Immature natural killer cell (primary cell): ENCODE data around the gene HOXA9. TPM values are rescaled to one million over a fixed set of nuclear protein-coding genes. Genes with fewer than 3 reads are reported as not detected.
A peak's percentile ranks its signal among the peaks of the same experiment; 100 is the strongest.

ENCODE experiments used
- DNase-seq, 3 donors: peaks; one replicate each; pipeline ENCODE4 v3.0.0; 2022; ENCODE audit warnings: mixed read lengths in 1 of 3
- H3K27ac Mint-ChIP-seq, 6 donors: one replicate each; pipeline ENCODE4 v1.8.0; 2020; ENCODE audit warnings: mixed read lengths in 6 of 6, mild to moderate bottlenecking in 5 of 6, inconsistent platforms in 4 of 6, moderate library complexity in 3 of 6
- H3K27me3 Mint-ChIP-seq, 3 donors: one replicate each; pipeline ENCODE4 v1.8.0; 2020 to 2021; ENCODE audit warnings: low read depth in 3 of 3, mild to moderate bottlenecking in 3 of 3, mixed read lengths in 3 of 3, moderate library complexity in 3 of 3, inconsistent platforms in 1 of 3
- H3K36me3 Mint-ChIP-seq, 3 donors: one replicate each; pipeline ENCODE4 v1.8.0; 2020; ENCODE audit warnings: mixed read lengths in 3 of 3, inconsistent platforms in 2 of 3, mild to moderate bottlenecking in 2 of 3
- H3K4me1 Mint-ChIP-seq, 2 donors: one replicate each; pipeline ENCODE4 v1.8.0; 2020; ENCODE audit warnings: inconsistent platforms in 2 of 2, mild to moderate bottlenecking in 2 of 2, mixed read lengths in 2 of 2, moderate library complexity in 1 of 2
- H3K4me3 Mint-ChIP-seq, 5 donors: one replicate each; pipeline ENCODE4 v1.8.0; 2020; ENCODE audit warnings: mild to moderate bottlenecking in 5 of 5, mixed read lengths in 5 of 5, inconsistent platforms in 3 of 5, moderate library complexity in 3 of 5
- H3K9me3 Mint-ChIP-seq, 6 donors: one replicate each; pipeline ENCODE4 v1.8.0; 2020; ENCODE audit warnings: mild to moderate bottlenecking in 6 of 6, mixed read lengths in 6 of 6, inconsistent platforms in 4 of 6, moderate library complexity in 3 of 6
- polyA plus RNA-seq, 3 donors: library from polyadenylated mRNA; unstranded; fragments of 300-500 nt; fragmentation: Illumina TruSeq; gene quantifications; one replicate each; pipeline ENCODE4 v1.2.3, GENCODE V29; 2021

The HOXA9 gene
- polyA plus RNA-seq, 3 donors from 2014 or later: 1.6 to 3.1 (median 1.8) TPM

GRCh38 chr7:27198138-27198841 lies 33.0 kb upstream of the HOXA9 start:
- H3K4me3 Mint-ChIP-seq: peak overlapping the region; percentile 23 to 75 (median 56)
- peaks cover 39 to 86% (median 79%) of the 10 kb centered on the region in 3 donors for H3K27me3 Mint-ChIP-seq
- H3K9me3 Mint-ChIP-seq: no peaks in the 10 kb centered on the region
- no peaks in the 10 kb centered on the region for H3K36me3 Mint-ChIP-seq
- peaks cover 29 to 45% of the 10 kb centered on the region in 2 donors for H3K4me1 Mint-ChIP-seq
- peak overlapping the region in 1 of 6 donors; percentile 63 for H3K27ac Mint-ChIP-seq
- DNase-seq: no peak

GRCh38 chr7:27197137-27198042 lies 32.1 kb upstream of the HOXA9 start:
- no peaks in the 10 kb centered on the region for H3K9me3 Mint-ChIP-seq
- H3K36me3 Mint-ChIP-seq: no peaks in the 10 kb centered on the region
- peaks cover 32 to 54% of the 10 kb centered on the region in 2 donors for H3K4me1 Mint-ChIP-seq
- H3K27me3 Mint-ChIP-seq: peaks cover 33 to 83% (median 74%) of the 10 kb centered on the region in 3 donors
- no peak overlapping the region for H3K27ac Mint-ChIP-seq
- DNase-seq: no peak
- H3K4me3 Mint-ChIP-seq: peak overlapping the region in 1 of 5 donors; percentile 8

GRCh38 chr7:27196287-27196767 lies 31.0 kb upstream of the HOXA9 start:
- Mint-ChIP-seq H3K9me3 (no peaks in the 10 kb centered on the region), H3K4me3 (no peak overlapping the region), H3K36me3 (no peaks in the 10 kb centered on the region), H3K4me1 (peaks cover 32 to 43% of the 10 kb centered on the region in 2 donors), H3K27me3 (peaks cover 39 to 79% (median 74%) of the 10 kb centered on the region in 3 donors), H3K27ac (no peak overlapping the region)
- DNase-seq: peak; percentile 64 to 71 (median 70)

- DNase-seq: no peak
- Mint-ChIP-seq H3K4me3 (no peak overlapping the region), H3K9me3 (no peaks in the 10 kb centered on the region), H3K27me3 (peaks cover 46 to 80% (median 76%) of the 10 kb centered on the region in 3 donors), H3K4me1 (peaks cover 22 to 33% of the 10 kb centered on the region in 2 donors), H3K36me3 (no peaks in the 10 kb centered on the region), H3K27ac (no peak overlapping the region)
These were observed 29.5 kb upstream of the HOXA9 start for GRCh38 chr7:27194686-27195379.

GRCh38 chr7:27194002-27194352 lies 28.6 kb upstream of the HOXA9 start:
- Mint-ChIP-seq H3K4me1 (peaks cover 28 to 39% of the 10 kb centered on the region in 2 donors), H3K4me3 (peak overlapping the region in 2 of 5 donors; percentile 12 to 73), H3K9me3 (no peaks in the 10 kb centered on the region), H3K36me3 (no peaks in the 10 kb centered on the region), H3K27me3 (peaks cover 46 to 79% (median 77%) of the 10 kb centered on the region in 3 donors), H3K27ac (no peak overlapping the region)
- no peak for DNase-seq

GRCh38 chr7:27193335-27194001 lies 28.1 kb upstream of the HOXA9 start:
- no peak for DNase-seq
- no peaks in the 10 kb centered on the region for H3K36me3 Mint-ChIP-seq
- H3K27me3 Mint-ChIP-seq: peaks cover 49 to 77% (median 75%) of the 10 kb centered on the region in 3 donors
- peak overlapping the region; percentile 21 to 73 (median 51) for H3K4me3 Mint-ChIP-seq
- no peaks in the 10 kb centered on the region for H3K9me3 Mint-ChIP-seq
- peak overlapping the region in 1 of 6 donors; percentile 33 for H3K27ac Mint-ChIP-seq
- H3K4me1 Mint-ChIP-seq: peaks cover 29 to 43% of the 10 kb centered on the region in 2 donors

GRCh38 chr7:27192546-27193334 lies 27.4 kb upstream of the HOXA9 start:
- Mint-ChIP-seq H3K27ac (no peak overlapping the region), H3K36me3 (no peaks in the 10 kb centered on the region), H3K4me1 (peaks cover 33 to 43% of the 10 kb centered on the region in 2 donors), H3K4me3 (peak overlapping the region; percentile 57 to 79 (median 73)), H3K27me3 (peaks cover 49 to 77% (median 74%) of the 10 kb centered on the region in 3 donors), H3K9me3 (no peaks in the 10 kb centered on the region)
- DNase-seq: no peak

- Mint-ChIP-seq H3K27me3 (peaks cover 53 to 77% (median 74%) of the 10 kb centered on the region in 3 donors), H3K9me3 (no peaks in the 10 kb centered on the region), H3K4me3 (peak overlapping the region; percentile 57 to 72 (median 63)), H3K27ac (no peak overlapping the region), H3K4me1 (peaks cover 40 to 49% of the 10 kb centered on the region in 2 donors), H3K36me3 (no peaks in the 10 kb centered on the region)
- DNase-seq: no peak
These were observed 26.7 kb upstream of the HOXA9 start for GRCh38 chr7:27191833-27192545.

GRCh38 chr7:27191161-27191731 lies 25.9 kb upstream of the HOXA9 start:
- Mint-ChIP-seq H3K4me3 (peak overlapping the region in 2 of 5 donors; percentile 9 to 32), H3K9me3 (no peaks in the 10 kb centered on the region), H3K27ac (no peak overlapping the region), H3K27me3 (peaks cover 55 to 76% (median 73%) of the 10 kb centered on the region in 3 donors), H3K36me3 (no peaks in the 10 kb centered on the region), H3K4me1 (peaks cover 41 to 51% of the 10 kb centered on the region in 2 donors)
- DNase-seq: no peak

- Mint-ChIP-seq H3K4me3 (peak overlapping the region in 1 of 5 donors; percentile 93), H3K27ac (no peak overlapping the region), H3K27me3 (peaks cover 64 to 79% (median 78%) of the 10 kb centered on the region in 3 donors), H3K9me3 (no peaks in the 10 kb centered on the region), H3K4me1 (peaks cover 52 to 62% of the 10 kb centered on the region in 2 donors), H3K36me3 (no peaks in the 10 kb centered on the region)
- DNase-seq: no peak
These were observed 24.8 kb upstream of the HOXA9 start for GRCh38 chr7:27189997-27190748.

- H3K27me3 Mint-ChIP-seq: peaks cover 65 to 79% (median 78%) of the 10 kb centered on the region in 3 donors
- H3K4me3 Mint-ChIP-seq: peak overlapping the region; percentile 44 to 93 (median 60)
- no peaks in the 10 kb centered on the region for H3K9me3 Mint-ChIP-seq
- H3K36me3 Mint-ChIP-seq: no peaks in the 10 kb centered on the region
- peaks cover 58 to 69% of the 10 kb centered on the region in 2 donors for H3K4me1 Mint-ChIP-seq
- DNase-seq: no peak
- H3K27ac Mint-ChIP-seq: no peak overlapping the region
These were observed 24.1 kb upstream of the HOXA9 start for GRCh38 chr7:27189295-27189996.
